ENCODE results near the gene SYNE4.

GRCh38 chr19:36031308-36031707 is 22.7 kb upstream of the SYNE4 start:
- TF ChIP-seq CTCF (IDR thresholded peaks at IDR 0.05 in 4 of 5, conservative IDR thresholded peaks at IDR 0.05 in 1 of 5) (no peak), POLR2A (IDR thresholded peaks at IDR 0.05) (no peak)
